Body of pancreas (tissue), 4 donors: ENCODE data around the gene PHF12. TPM values are rescaled to one million over a fixed set of nuclear protein-coding genes. Genes with fewer than 3 reads are reported as not detected.

Experiments used
- ATAC-seq: fragments of 150-250 bp; one replicate; pipeline ENCODE4 v1.9.1; 2016
- DNase-seq, 4 donors: peaks; one replicate each; pipeline ENCODE4 v3.0.0-alpha.2; 2019
- H3K27ac ChIP-seq, 4 donors: fragments of 200-600 bp; sonication (generic); 1 replicate in 3 of 4; 2 replicates in 1 of 4; pipeline versions ENCODE4 v1.5.1 to v1.6.1; 2016 to 2019; ENCODE audit warnings: mild to moderate bottlenecking in 1 of 4, mixed read lengths in 1 of 4, moderate library complexity in 1 of 4
- H3K27me3 ChIP-seq, 2 donors: fragments of 200-600 bp; sonication (generic); one replicate each; pipeline ENCODE4 v1.6.0; 2016; ENCODE audit warnings: mild to moderate bottlenecking in 1 of 2
- H3K36me3 ChIP-seq, 2 donors: fragments of 200-600 bp; sonication (generic); replicated peaks in 1 of 2; 2 replicates each; pipeline ENCODE4 v1.5.1; 2016; ENCODE audit warnings: low read depth in 2 of 2; ENCODE audit not compliant: insufficient read depth in 1 of 2
- H3K4me1 ChIP-seq: fragments of 200-600 bp; sonication (generic); one replicate; pipeline ENCODE4 v1.6.0; 2016
- H3K4me3 ChIP-seq, 2 donors: fragments of 200-600 bp; sonication (generic); 1 replicate in 1 of 2; 2 replicates in 1 of 2; pipeline ENCODE4 v1.5.1; 2016 to 2019
- H3K9me3 ChIP-seq, 3 donors: fragments of 200-600 bp; sonication (generic); 1 replicate in 2 of 3; 2 replicates in 1 of 3; pipeline ENCODE4 v1.5.1; 2016
- POLR2A ChIP-seq, 3 donors: fragments of 450-650 bp; IDR thresholded peaks; one replicate each; pipeline ENCODE4 v1.6.1; 2016; ENCODE audit warnings: antibody characterized with exemption in 3 of 3, mild to moderate bottlenecking in 2 of 3
- WGBS, 2 donors: methylation state at CpG; one replicate each; pipeline ENCODE4 v1.1.5; 2017; 5-methylcytosine and 5-hydroxymethylcytosine counted together
- intact Hi-C: fragments of 100-400 bp; cut with DNase I; formaldehyde crosslinking; loops from one replicate; pipeline ENCODE4 v1.15.1; 2023
- total RNA-seq, 2 donors: library from RNA; depleted of rRNA; stranded (reverse); fragments of >200 nt; gene quantifications; one replicate each; pipeline ENCODE4 v1.1.0, GENCODE V29; 2016
- TF ChIP-seq, protein P1 (sequence below), 7 experiments: fragments of 450-650 bp in 4 of 7; fragments of 200-600 bp in 3 of 7; sonication (generic) in 3 of 7; IDR thresholded peaks; one replicate each; pipeline ENCODE4 v1.5.1; 2016 to 2019; ENCODE audit warnings: antibody characterized with exemption in 7 of 7

PHF12 gene
- total RNA-seq, 2 donors from 2014 or later, result 22.1 to 56.4 TPM

GRCh38 chr17:28983286-28984230 is 32.2 kb upstream of the PHF12 start:
- peak in 1 of 4 donors; percentile 26 for DNase-seq
- WGBS, 2 donors, result 66 to 71% methylated on average over 6 to 7 of the region's 7 CpGs
- no peaks in the 10 kb centered on the region for H3K9me3 ChIP-seq
- H3K4me1 ChIP-seq, result no peaks in the 10 kb centered on the region
- intact Hi-C loops, result loop anchor here (10.0 kb wide), 1 partner anchor 251 kb away; no protein-coding TSS in a partner anchor
- TF ChIP-seq, protein P1, sequence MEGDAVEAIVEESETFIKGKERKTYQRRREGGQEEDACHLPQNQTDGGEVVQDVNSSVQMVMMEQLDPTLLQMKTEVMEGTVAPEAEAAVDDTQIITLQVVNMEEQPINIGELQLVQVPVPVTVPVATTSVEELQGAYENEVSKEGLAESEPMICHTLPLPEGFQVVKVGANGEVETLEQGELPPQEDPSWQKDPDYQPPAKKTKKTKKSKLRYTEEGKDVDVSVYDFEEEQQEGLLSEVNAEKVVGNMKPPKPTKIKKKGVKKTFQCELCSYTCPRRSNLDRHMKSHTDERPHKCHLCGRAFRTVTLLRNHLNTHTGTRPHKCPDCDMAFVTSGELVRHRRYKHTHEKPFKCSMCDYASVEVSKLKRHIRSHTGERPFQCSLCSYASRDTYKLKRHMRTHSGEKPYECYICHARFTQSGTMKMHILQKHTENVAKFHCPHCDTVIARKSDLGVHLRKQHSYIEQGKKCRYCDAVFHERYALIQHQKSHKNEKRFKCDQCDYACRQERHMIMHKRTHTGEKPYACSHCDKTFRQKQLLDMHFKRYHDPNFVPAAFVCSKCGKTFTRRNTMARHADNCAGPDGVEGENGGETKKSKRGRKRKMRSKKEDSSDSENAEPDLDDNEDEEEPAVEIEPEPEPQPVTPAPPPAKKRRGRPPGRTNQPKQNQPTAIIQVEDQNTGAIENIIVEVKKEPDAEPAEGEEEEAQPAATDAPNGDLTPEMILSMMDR (IDR thresholded peaks at IDR 0.05), result no peak
- TF ChIP-seq POLR2A (IDR thresholded peaks at IDR 0.05), result no peak
- H3K27me3 ChIP-seq, result no peaks in the 10 kb centered on the region
- ATAC-seq, result no peak
- H3K4me3 ChIP-seq, result no peak overlapping the region
- peak overlapping the region in 1 of 4 donors; percentile 69 for H3K27ac ChIP-seq
- no peaks in the 10 kb centered on the region for H3K36me3 ChIP-seq

- no peaks in the 10 kb centered on the region for H3K9me3 ChIP-seq
- no peaks in the 10 kb centered on the region for H3K4me1 ChIP-seq
- H3K4me3 ChIP-seq, result no peak overlapping the region
- no peaks in the 10 kb centered on the region for H3K27me3 ChIP-seq
- ATAC-seq (no peak), DNase-seq (peak in 1 of 4 donors; percentile 64)
- H3K36me3 ChIP-seq, result no peaks in the 10 kb centered on the region
- intact Hi-C loops, result loop anchor here (10.0 kb wide), 1 partner anchor 253 kb away; no protein-coding TSS in a partner anchor
- H3K27ac ChIP-seq, result peak overlapping the region in 1 of 4 donors; percentile 69
- 65 to 87% methylated on average over 11 of the region's 11 CpGs for WGBS, 2 donors
- TF ChIP-seq, protein P1 (IDR thresholded peaks at IDR 0.05), result no peak
- no peak for TF ChIP-seq POLR2A (IDR thresholded peaks at IDR 0.05)
These were observed 30.9 kb upstream of the PHF12 start for GRCh38 chr17:28982131-28982793.

DNA sequence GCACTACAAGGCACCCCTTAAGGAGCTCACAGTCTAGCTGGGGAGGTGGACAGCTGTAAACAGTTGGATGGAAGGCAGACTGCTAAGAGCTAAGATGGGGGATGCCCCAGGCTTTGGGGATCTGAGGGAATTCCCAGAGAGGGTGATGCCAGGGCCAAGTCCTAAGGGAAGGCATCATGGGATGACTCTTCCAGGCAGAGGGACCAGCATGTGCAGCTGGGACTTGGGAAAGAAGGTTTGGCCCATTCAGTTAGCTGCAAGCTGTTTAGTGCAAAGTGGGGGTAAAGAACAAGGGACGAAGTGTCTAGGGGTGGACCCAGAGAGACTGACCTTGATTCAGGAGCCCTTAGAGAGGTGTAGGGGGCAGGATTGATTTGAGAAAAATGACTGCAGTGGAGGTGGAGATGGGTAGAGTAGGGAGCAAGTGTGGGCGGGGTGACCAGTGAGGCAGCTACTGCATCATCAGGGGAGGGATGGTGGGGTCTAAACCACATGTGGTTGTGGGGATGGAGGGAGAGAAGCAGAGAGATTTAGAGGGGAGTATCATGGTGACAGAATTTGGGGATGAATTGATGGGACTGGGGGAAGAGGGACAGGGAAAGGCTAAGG is 27.1 kb upstream of the PHF12 start:
- intact Hi-C loops, result no loop called here
- Histone ChIP-seq H3K4me3 (no peak overlapping the region), H3K27me3 (no peaks in the 10 kb centered on the region), H3K9me3 (no peaks in the 10 kb centered on the region), H3K27ac (no peak overlapping the region), H3K36me3 (no peaks in the 10 kb centered on the region), H3K4me1 (peaks cover 13% of the 10 kb centered on the region)
- TF ChIP-seq, protein P1 (IDR thresholded peaks at IDR 0.05), result no peak
- no peak for TF ChIP-seq POLR2A (IDR thresholded peaks at IDR 0.05)
- ATAC-seq (no peak), DNase-seq (no peak)
- 74 to 84% methylated on average over 2 of the region's 2 CpGs for WGBS, 2 donors

GRCh38 chr17:28977659-28978355 is 26.5 kb upstream of the PHF12 start:
- DNase-seq (no peak), ATAC-seq (no peak)
- no peaks in the 10 kb centered on the region for H3K27me3 ChIP-seq
- H3K4me1 ChIP-seq, result peaks cover 17% of the 10 kb centered on the region
- H3K9me3 ChIP-seq, result no peaks in the 10 kb centered on the region
- intact Hi-C loops, result no loop called here
- H3K4me3 ChIP-seq, result no peak overlapping the region
- no peak overlapping the region for H3K27ac ChIP-seq
- no peaks in the 10 kb centered on the region for H3K36me3 ChIP-seq
- no peak for TF ChIP-seq POLR2A (IDR thresholded peaks at IDR 0.05)
- TF ChIP-seq, protein P1 (IDR thresholded peaks at IDR 0.05), result no peak
- 76 to 77% methylated on average over 8 of the region's 8 CpGs for WGBS, 2 donors
